GM23338 (cell line): ENCODE measurements around the gene MANSC1. TPM values are rescaled to one million over a fixed set of nuclear protein-coding genes. Genes with fewer than 3 reads are reported as not detected.
A peak's percentile ranks its signal among the peaks of the same experiment; 100 is the strongest.

ENCODE experiments used
- ATAC-seq: fragments of 200-7000 bp; cut with Tn5 transposase; 3 replicates; pipeline ENCODE4 v1.9.1; 2020
- DNase-seq: peaks from one replicate; pipeline ENCODE4 v3.0.0-alpha.2; 2015; ENCODE audit warnings: low spot score
- H2AFZ ChIP-seq: fragments of 200-600 bp; sonication (generic); 2 replicates; pipeline ENCODE4 v1.8.0; 2016; ENCODE audit warnings: antibody characterized with exemption, mild to moderate bottlenecking, moderate library complexity
- H3F3A ChIP-seq: fragments of 200-600 bp; sonication (generic); replicated peaks from 2 replicates; pipeline ENCODE4 v1.8.0; 2017; ENCODE audit warnings: antibody characterized with exemption, mixed run types, low read depth
- H3K27ac ChIP-seq: fragments of 200-600 bp; sonication (generic); 2 replicates; pipeline ENCODE4 v1.6.1; 2016; ENCODE audit warnings: low read depth
- H3K27me3 ChIP-seq: fragments of 200-600 bp; sonication (generic); 2 replicates; pipeline ENCODE4 v1.8.0; 2016; ENCODE audit warnings: mild to moderate bottlenecking, mixed run types, moderate library complexity; ENCODE audit not compliant: insufficient read depth
- H3K36me3 ChIP-seq: fragments of 200-600 bp; sonication (generic); 2 replicates; pipeline ENCODE4 v1.8.0; 2016; ENCODE audit warnings: mild to moderate bottlenecking; ENCODE audit not compliant: insufficient read depth
- H3K4me1 ChIP-seq: fragments of 200-600 bp; sonication (generic); 2 replicates; pipeline ENCODE4 v1.8.0; 2016; ENCODE audit warnings: mild to moderate bottlenecking, moderate library complexity; ENCODE audit not compliant: insufficient read depth
- H3K4me2 ChIP-seq: fragments of 200-600 bp; sonication (generic); 2 replicates; pipeline ENCODE4 v1.7.1; 2017; ENCODE audit warnings: mixed run types
- H3K4me3 ChIP-seq: fragments of 200-600 bp; sonication (generic); 2 replicates; pipeline ENCODE4 v1.6.1; 2016; ENCODE audit warnings: mixed run types
- H3K79me2 ChIP-seq: fragments of 200-600 bp; sonication (generic); replicated peaks from 2 replicates; pipeline ENCODE4 v1.8.0; 2017; ENCODE audit warnings: mild to moderate bottlenecking; ENCODE audit not compliant: insufficient read depth
- H3K9me2 ChIP-seq: fragments of 200-600 bp; sonication (generic); 2 replicates; pipeline ENCODE4 v1.8.0; 2017; ENCODE audit not compliant: insufficient read depth
- H4K20me1 ChIP-seq: fragments of 200-600 bp; sonication (generic); replicated peaks from 2 replicates; pipeline ENCODE4 v1.8.0; 2017; ENCODE audit warnings: mild to moderate bottlenecking; ENCODE audit not compliant: insufficient read depth
- H3K27ac Mint-ChIP-seq: 2 replicates; pipeline ENCODE4 v1.8.0; 2020; ENCODE audit warnings: inconsistent platforms, mild to moderate bottlenecking, moderate library complexity, mixed read lengths
- H3K27me3 Mint-ChIP-seq: 3 replicates; pipeline ENCODE4 v1.8.0; 2022; ENCODE audit warnings: low read depth, mild to moderate bottlenecking, moderate library complexity, mixed read lengths, inconsistent platforms; ENCODE audit not compliant: insufficient read depth, poor library complexity
- H3K36me3 Mint-ChIP-seq: 3 replicates; pipeline ENCODE4 v1.8.0; 2021; ENCODE audit warnings: low read depth, mild to moderate bottlenecking, inconsistent platforms, moderate library complexity, mixed read lengths
- H3K4me1 Mint-ChIP-seq: 3 replicates; pipeline ENCODE4 v1.8.0; 2020; ENCODE audit warnings: mild to moderate bottlenecking, inconsistent platforms, mixed read lengths
- H3K4me3 Mint-ChIP-seq: 3 replicates; pipeline ENCODE4 v1.8.0; 2021; ENCODE audit warnings: moderate library complexity, mild to moderate bottlenecking, inconsistent platforms, mixed read lengths
- H3K9me3 Mint-ChIP-seq: 3 replicates; pipeline ENCODE4 v1.8.0; 2020; ENCODE audit warnings: moderate library complexity, mild to moderate bottlenecking, inconsistent platforms, mixed read lengths
- CREB1 ChIP-seq: fragments of 250-450 bp; sonication (Bioruptor Pico); IDR thresholded peaks from 2 replicates; pipeline ENCODE4 v1.5.0; 2020; ENCODE audit warnings: low read depth, mild to moderate bottlenecking, moderate library complexity
- ETS1 ChIP-seq: IDR thresholded peaks from 2 replicates; pipeline ENCODE4 v1.6.1; 2016; ENCODE audit warnings: antibody characterized with exemption
- EZH2 ChIP-seq: fragments of 200-600 bp; sonication (generic); IDR thresholded peaks from one replicate; pipeline ENCODE4 v1.8.0; 2017; ENCODE audit warnings: antibody characterized with exemption, mild to moderate bottlenecking, low read depth; ENCODE audit not compliant: unreplicated experiment
- EZH2phosphoT487 ChIP-seq: fragments of 200-600 bp; sonication (generic); IDR thresholded peaks from one replicate; pipeline ENCODE4 v1.8.1; 2018; ENCODE audit warnings: antibody characterized with exemption; ENCODE audit not compliant: unreplicated experiment
- JUNB ChIP-seq: IDR thresholded peaks from one replicate; pipeline ENCODE4 v1.6.1; 2016; ENCODE audit warnings: antibody characterized with exemption; ENCODE audit not compliant: unreplicated experiment
- NANOG ChIP-seq: IDR thresholded peaks from 2 replicates; pipeline ENCODE4 v1.6.1; 2016; ENCODE audit warnings: antibody characterized with exemption, borderline replicate concordance
- STAT1 ChIP-seq: IDR thresholded peaks from one replicate; pipeline ENCODE4 v1.6.1; 2016; ENCODE audit warnings: antibody characterized with exemption; ENCODE audit not compliant: unreplicated experiment
- ZNF114 ChIP-seq: fragments of 250-450 bp; sonication (Bioruptor Pico); IDR thresholded peaks from 2 replicates; pipeline ENCODE4 v1.5.0; 2020; ENCODE audit warnings: mild to moderate bottlenecking, moderate library complexity
- ZNF331 ChIP-seq: fragments of 250-450 bp; sonication (Bioruptor Pico); IDR thresholded peaks from 2 replicates; pipeline ENCODE4 v1.5.0; 2020; ENCODE audit warnings: low read depth, mild to moderate bottlenecking, moderate library complexity
- ZNF462 ChIP-seq: fragments of 250-450 bp; sonication (Bioruptor Pico); IDR thresholded peaks from 2 replicates; pipeline ENCODE4 v1.5.0; 2020; ENCODE audit warnings: mild to moderate bottlenecking, moderate library complexity
- polyA plus RNA-seq: library from polyadenylated mRNA; unstranded; fragments of >200 nt; fragmentation: Nextera tagmentation; extraction: Ambion mirVana; gene quantifications from 2 replicates; pipeline ENCODE4 v1.2.1, GENCODE V29; 2016
- total RNA-seq: library from RNA; depleted of rRNA; stranded (reverse); fragments of >200 nt; shearing (Covaris generic); gene quantifications from 2 replicates; pipeline ENCODE4 v1.2.3, GENCODE V29; 2014

Gene MANSC1
- total and polyA plus RNA-seq, 2 experiments from 2014 or later = 4.4 to 5.1 TPM

- TF ChIP-seq JUNB (no peak), STAT1 (no peak), ETS1 (no peak), NANOG (no peak)
Observed at GRCh38 chr12:12350868-12351463, 924 bp upstream of the MANSC1 start.

GRCh38 chr12:12338527-12339168 is 11.4 kb downstream of the MANSC1 start:
- Histone ChIP-seq H3K4me1 (no peaks in the 10 kb centered on the region), H3F3A (no peaks in the 10 kb centered on the region; the same call in 1 of the 2 replicates), H3K9me2 (no peaks in the 10 kb centered on the region), H3K4me3 (no peak overlapping the region), H3K79me2 (no peaks in the 10 kb centered on the region), H3K4me2 (no peak overlapping the region), H2AFZ (no peak overlapping the region), H3K27ac (no peak overlapping the region), H3K36me3 (no peaks in the 10 kb centered on the region), H4K20me1 (no peaks in the 10 kb centered on the region), H3K27me3 (no peaks in the 10 kb centered on the region)
- Mint-ChIP-seq H3K36me3 (no peaks in the 10 kb centered on the region), H3K4me3 (no peak overlapping the region), H3K4me1 (peaks cover 11% of the 10 kb centered on the region; the same call in 2 of the 3 replicates), H3K9me3 (no peaks in the 10 kb centered on the region), H3K27me3 (peaks cover 5% of the 10 kb centered on the region), H3K27ac (no peak overlapping the region)
- DNase-seq = no peak
- no peak for ATAC-seq
- TF ChIP-seq EZH2 = no peak
- TF ChIP-seq NANOG = no peak
- TF ChIP-seq ZNF114 (CRISPR knock-in tag) = no peak
- no peak for TF ChIP-seq CREB1
- TF ChIP-seq JUNB = no peak
- no peak for TF ChIP-seq ZNF462 (CRISPR knock-in tag)
- TF ChIP-seq ZNF331 (CRISPR knock-in tag) = no peak
- TF ChIP-seq STAT1 = no peak
- no peak for TF ChIP-seq EZH2phosphoT487
- TF ChIP-seq ETS1 = no peak

More at GRCh38 chr12:12350868-12351463, 924 bp upstream of the MANSC1 start:
- no peaks in the 10 kb centered on the region for H3K36me3 ChIP-seq
- Mint-ChIP-seq H3K4me1 (peaks cover 19% of the 10 kb centered on the region), H3K9me3 (peaks cover 13% of the 10 kb centered on the region; the same call in 2 of the 3 replicates), H3K4me3 (peak overlapping the region; percentile 76), H3K36me3 (peaks cover 12% of the 10 kb centered on the region; the same call in 2 of the 3 replicates), H3K27me3 (peaks cover 2% of the 10 kb centered on the region), H3K27ac (no peak overlapping the region)
- peak overlapping the region; percentile 79 for H3K4me2 ChIP-seq
- ATAC-seq = no peak
- H3K79me2 ChIP-seq = no peaks in the 10 kb centered on the region
- no peaks in the 10 kb centered on the region for H3K9me2 ChIP-seq
- peak overlapping the region; percentile 57; the same call in 1 of the 2 replicates for H3K4me3 ChIP-seq
- no peak overlapping the region for H2AFZ ChIP-seq
- H3F3A ChIP-seq = peaks cover 4% of the 10 kb centered on the region; the same call in 1 of the 2 replicates
- no peak overlapping the region for H3K27ac ChIP-seq
- H4K20me1 ChIP-seq = no peaks in the 10 kb centered on the region
- H3K27me3 ChIP-seq = peaks cover 18% of the 10 kb centered on the region; the same call in 1 of the 2 replicates
- H3K4me1 ChIP-seq = peaks cover 6% of the 10 kb centered on the region
- DNase-seq = no peak
